IPS DF 19.7 (cell line): Measurements from ENCODE around the gene FREM3.

ENCODE experiments used
- DNase-seq: peaks from one replicate; pipeline ENCODE4 v3.0.0-alpha.2; 2013; ENCODE audit warnings: low read depth, low spot score

The FREM3 gene

GRCh38 chr4:143667461-143667860, 33.0 kb downstream of the FREM3 start:
- DNase-seq, result no peak

- DNase-seq, result no peak
Measured at GRCh38 chr4:143658336-143658735, 42.1 kb downstream of the FREM3 start.

GRCh38 chr4:143654571-143654970, 45.9 kb downstream of the FREM3 start:
- no peak for DNase-seq

GRCh38 chr4:143653031-143653430, 47.4 kb downstream of the FREM3 start:
- DNase-seq, result no peak

GRCh38 chr4:143643399-143643798, 57.1 kb downstream of the FREM3 start:
- DNase-seq, result no peak

- DNase-seq, result no peak
Measured at GRCh38 chr4:143642611-143643010, 57.9 kb downstream of the FREM3 start.

- no peak for DNase-seq
Measured at GRCh38 chr4:143641361-143641760, 59.1 kb downstream of the FREM3 start.

GRCh38 chr4:143634763-143635162, 65.7 kb downstream of the FREM3 start:
- DNase-seq, result no peak

- DNase-seq, result no peak
Measured at GRCh38 chr4:143633833-143634232, 66.6 kb downstream of the FREM3 start.

GRCh38 chr4:143626134-143626911, 74.2 kb downstream of the FREM3 start:
- no peak for DNase-seq

GRCh38 chr4:143625632-143626031, 74.8 kb downstream of the FREM3 start:
- no peak for DNase-seq

- DNase-seq, result no peak
Measured at GRCh38 chr4:143623896-143624295, 76.6 kb downstream of the FREM3 start.

GRCh38 chr4:143618811-143619210, 81.7 kb downstream of the FREM3 start:
- no peak for DNase-seq

- DNase-seq, result no peak
Measured at GRCh38 chr4:143617994-143618679, 82.3 kb downstream of the FREM3 start.

- no peak for DNase-seq
Measured at GRCh38 chr4:143616771-143617170, 83.7 kb downstream of the FREM3 start.

- DNase-seq, result no peak
Measured at GRCh38 chr4:143609492-143609891, 91.0 kb downstream of the FREM3 start.

- DNase-seq, result no peak
Measured at GRCh38 chr4:143606480-143606879, 94.0 kb downstream of the FREM3 start.

GRCh38 chr4:143599827-143600226, 100.6 kb downstream of the FREM3 start:
- DNase-seq, result no peak

- DNase-seq, result no peak
Measured at GRCh38 chr4:143598816-143599215, 101.7 kb downstream of the FREM3 start.

GRCh38 chr4:143597276-143597675, 103.2 kb downstream of the FREM3 start:
- no peak for DNase-seq

- DNase-seq, result no peak
Measured at GRCh38 chr4:143587703-143588102, 112.8 kb downstream of the FREM3 start.

GRCh38 chr4:143586080-143586479, 114.4 kb downstream of the FREM3 start:
- no peak for DNase-seq

- DNase-seq, result no peak
Measured at GRCh38 chr4:143585548-143585947, 114.9 kb downstream of the FREM3 start.
